HTR-8/SVneo (cell line): ENCODE results near the gene MAGI1.
"Not testable (repeated sequence)": the region's sequence is repeated elsewhere in the genome, so short reads cannot be mapped to it uniquely, and the experiment has no call there.

Source experiments
- DNase-seq: peaks from one replicate; pipeline ENCODE4 v3.0.0; 2011; ENCODE audit warnings: low spot score, mixed read lengths; ENCODE audit not compliant: insufficient read length
- FAIRE-seq: peaks from 2 replicates; lab custom pipeline; 2011; peaks lifted over from hg19 to GRCh38; lab: Jason Lieb, UNC

Gene MAGI1

DNA sequence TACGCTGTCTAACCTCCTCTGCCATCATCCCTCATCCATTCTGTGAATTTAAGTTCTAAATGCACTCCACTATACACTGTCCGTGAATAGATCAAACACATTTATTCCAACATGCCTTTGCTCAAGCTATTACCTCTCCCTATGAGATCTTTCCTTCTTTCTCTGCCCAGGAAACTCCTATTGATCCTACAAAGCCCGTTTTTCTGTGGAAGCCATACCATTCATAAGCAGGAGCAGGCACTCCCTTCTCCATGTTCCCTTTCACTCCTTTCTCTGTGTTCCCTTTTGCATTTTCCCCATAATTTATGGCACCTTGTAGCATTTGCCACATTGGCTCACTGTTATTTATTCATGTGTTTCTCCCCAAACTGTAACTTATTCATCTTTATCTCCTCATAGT, 501.6 kb downstream of the MAGI1 start:
- DNase-seq (no peak), FAIRE-seq (no peak)

DNA sequence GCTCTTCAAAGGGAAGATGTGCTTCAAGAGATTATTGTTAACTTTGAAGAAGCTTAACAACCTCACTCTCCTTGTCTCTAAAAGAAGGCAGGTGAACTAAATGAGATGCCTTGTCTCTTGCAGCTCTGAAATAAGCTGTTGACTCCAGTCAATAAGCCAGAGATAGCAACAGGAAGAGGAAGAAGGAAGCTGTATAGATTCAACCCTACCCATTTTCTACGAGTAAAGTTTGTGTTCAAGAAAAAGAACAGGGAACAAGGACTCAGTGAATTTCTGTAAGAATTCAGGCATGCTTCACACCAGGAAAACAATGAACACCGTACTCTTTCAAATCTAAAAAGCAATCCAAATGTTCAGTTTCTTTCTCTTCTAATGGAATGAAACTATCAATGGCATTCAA, 503.5 kb downstream of the MAGI1 start:
- DNase-seq (no peak), FAIRE-seq (no peak)

- FAIRE-seq (no peak), DNase-seq (no peak)
These were observed 503.9 kb downstream of the MAGI1 start for GRCh38 chr3:65534805-65535204.

DNA sequence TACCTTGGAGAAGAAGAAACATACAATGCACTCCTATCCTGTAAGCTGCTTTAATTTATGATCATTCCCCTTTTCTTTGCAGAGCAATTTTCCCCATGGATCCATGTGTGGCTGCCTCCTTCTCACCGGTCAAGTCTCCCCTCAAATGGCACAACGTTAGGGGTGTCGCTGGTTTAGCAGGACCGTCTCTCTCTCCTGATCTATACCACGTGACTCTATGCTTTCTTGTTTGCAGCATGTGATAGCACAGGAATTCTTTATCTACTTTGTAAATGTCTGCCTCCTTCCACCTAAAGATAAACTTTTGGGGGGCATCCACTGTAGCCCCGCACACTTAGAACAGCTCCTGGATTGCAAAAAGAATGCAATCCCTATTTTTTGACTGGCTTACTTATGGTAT, 506.0 kb downstream of the MAGI1 start:
- DNase-seq: no peak
- no peak for FAIRE-seq

DNA sequence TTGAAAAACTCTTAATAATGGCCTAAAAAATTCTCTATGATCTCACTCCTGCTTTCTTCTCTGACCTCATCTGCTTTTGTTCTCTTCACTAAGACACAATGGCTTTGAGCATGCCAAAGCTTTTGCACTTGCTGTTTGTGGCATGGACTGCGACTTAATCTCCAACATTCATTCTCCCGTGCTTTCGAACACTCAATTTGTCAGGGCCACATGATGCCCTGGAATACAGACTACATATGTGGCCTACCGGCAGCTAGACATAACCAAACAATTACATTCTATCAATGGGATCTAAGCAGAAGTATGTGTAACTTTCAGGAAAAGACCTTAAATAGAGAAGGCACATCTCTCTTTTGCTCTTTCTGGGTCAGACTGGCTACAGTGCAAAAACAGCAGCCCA, 506.5 kb downstream of the MAGI1 start:
- DNase-seq (no peak), FAIRE-seq (no peak)

DNA sequence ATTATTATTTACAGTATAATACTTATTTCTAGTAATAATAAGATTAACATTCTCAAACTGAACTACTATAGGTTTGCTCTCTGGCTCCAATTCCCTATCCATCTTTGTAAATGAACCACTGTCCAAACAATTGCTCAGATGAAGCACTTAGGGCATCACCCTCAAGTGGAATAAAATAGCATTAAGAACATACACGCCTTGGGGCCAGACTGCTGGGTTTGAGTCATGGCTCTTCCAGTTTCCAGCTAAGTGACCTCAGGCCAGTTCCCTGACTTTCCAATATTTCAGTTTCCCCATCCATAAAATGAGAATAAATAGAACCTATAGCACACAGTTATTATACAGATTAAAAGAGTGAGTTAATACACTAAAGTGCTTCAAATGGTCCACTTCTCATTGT, 507.2 kb downstream of the MAGI1 start:
- DNase-seq (no peak), FAIRE-seq (no peak)

DNA sequence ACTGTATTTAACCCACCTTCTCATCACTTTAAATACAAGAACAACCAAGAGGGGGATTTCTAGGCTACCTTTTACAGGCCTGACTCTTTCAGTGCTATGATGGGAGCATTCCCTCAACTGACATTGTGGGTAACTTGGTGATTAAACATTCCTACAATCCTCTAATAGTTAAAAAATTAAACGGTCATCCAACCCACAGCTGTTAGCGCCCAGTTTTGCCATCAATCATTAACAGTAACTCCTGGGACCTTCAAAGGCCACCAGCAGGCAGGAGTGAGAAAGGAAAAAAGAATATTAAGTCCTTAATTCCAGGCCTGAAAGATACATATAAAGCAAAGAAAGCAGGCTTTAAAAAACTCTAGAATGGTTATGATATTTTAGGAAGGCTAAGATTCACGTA, 512.1 kb downstream of the MAGI1 start:
- no peak for DNase-seq
- FAIRE-seq: no peak

DNA sequence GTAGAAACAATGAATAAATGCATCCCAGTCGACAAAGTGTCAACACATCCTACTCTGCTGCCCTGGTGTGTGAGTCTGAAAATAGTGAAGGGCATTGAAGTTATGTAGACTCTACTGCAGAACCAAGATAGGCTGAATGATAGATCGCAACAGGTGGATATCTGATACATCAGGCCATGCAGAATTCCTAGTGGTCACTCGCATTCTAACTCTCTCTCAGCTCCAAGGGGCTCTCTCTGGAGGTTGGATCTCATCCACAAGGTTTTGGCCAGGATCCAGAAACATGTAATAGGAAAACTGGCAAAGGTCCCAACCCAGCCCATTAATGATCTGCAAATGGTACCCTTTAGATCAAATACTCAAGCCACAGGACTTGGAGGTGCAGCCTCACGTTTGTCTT, 514.1 kb downstream of the MAGI1 start:
- DNase-seq: no peak
- FAIRE-seq: no peak

- FAIRE-seq: no peak
- DNase-seq: no peak
These were observed 514.8 kb downstream of the MAGI1 start for GRCh38 chr3:65523878-65524277.

DNA sequence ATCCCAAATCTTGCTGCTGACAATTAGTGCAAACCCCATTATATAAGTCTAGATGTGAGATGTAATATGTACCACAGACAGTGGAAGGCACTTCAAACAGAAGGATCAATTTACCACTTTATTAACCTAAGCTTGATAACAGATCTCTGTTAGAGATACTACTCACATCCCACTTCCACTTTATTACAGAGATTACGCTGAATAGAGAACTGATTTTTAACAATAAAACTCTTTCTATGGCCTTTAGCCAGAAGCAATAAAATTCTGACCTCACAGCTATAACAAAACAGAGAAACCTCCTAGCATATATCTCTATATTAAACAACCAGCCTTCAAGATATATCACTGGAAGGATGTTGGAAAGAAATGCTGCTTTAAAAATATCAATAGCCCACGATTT, 517.7 kb downstream of the MAGI1 start:
- DNase-seq: no peak
- FAIRE-seq: no peak

DNA sequence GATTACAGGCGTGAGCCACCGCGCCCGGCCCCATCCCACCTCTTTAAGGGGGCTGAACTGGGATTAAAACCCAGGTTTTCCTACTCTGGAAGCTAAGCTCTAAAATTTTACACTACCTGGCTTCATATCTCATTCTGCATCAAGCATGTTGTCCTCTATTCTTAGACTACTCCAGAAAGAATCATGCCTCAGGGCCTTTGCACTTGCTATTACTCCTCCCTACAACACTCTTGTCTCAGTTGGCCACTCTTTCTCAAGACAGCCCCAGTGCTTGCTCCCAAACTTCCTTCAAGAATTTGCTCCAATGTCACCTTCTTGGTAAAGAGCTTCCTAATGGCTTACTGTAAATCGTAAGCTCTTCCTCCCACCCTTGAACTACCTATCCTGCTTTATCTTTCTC, 521.7 kb downstream of the MAGI1 start:
- no peak for DNase-seq
- no peak for FAIRE-seq

GRCh38 chr3:65514317-65514716, 524.4 kb downstream of the MAGI1 start:
- not testable (repeated sequence) for FAIRE-seq, DNase-seq

DNA sequence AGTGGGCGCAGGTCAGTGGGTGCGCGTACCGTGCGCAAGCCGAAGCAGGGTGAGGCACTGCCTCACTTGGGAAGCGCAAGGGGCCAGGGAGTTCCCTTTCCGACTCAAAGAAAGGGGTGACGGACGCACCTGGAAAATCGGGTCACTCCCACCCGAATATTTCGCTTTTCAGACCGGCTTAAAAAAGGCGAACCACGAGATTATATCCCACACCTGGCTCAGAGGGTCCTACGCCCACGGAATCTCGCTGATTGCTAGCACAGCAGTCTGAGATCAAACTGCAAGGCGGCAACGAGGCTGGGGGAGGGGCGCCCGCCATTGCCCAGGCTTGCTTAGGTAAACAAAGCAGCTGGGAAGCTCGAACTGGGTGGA, 529.3 kb downstream of the MAGI1 start:
- not testable (repeated sequence) for FAIRE-seq, DNase-seq

- no peak for DNase-seq
- no peak for FAIRE-seq
These were observed 529.8 kb downstream of the MAGI1 start for GRCh38 chr3:65508750-65509422.

GRCh38 chr3:65507437-65507836, 531.3 kb downstream of the MAGI1 start:
- DNase-seq: no peak
- no peak for FAIRE-seq

DNA sequence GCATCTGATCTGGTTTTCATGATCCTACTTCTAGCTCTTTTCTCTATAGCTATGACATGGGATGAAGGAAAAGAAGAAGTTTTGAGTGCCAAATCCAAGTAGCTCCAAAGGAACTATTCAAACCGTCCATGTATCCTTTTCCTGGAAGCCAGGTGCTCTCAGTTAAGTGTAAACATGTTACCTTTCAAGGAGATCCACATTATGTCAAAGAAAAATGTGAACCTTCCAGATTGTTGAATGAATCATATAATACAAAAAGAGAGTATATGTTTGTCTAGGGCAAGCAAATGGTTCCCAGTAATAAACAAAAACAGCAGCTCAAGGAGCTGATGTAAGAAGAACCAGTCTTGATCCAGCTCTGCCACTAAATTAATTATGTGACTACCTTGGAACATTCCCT, 534.9 kb downstream of the MAGI1 start:
- FAIRE-seq: no peak
- no peak for DNase-seq

DNA sequence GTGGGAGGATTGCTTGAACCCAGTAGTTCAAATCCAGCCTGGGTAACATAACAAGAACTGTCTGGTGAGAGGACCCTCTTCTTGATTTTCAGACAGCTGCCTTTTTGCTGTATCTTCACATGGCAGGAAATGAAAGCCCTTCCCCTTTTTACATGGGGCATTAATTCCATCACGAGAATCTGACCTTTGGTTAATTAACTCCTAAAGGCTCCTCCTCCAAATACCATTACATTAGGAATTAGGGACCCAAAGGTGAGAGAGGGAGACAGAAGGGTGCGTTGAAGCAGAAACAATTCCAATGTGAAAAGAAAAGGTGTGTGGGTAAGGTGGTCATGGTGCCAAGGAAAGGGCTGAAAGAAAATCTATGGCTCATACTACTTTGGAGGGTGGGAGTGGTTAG, 536.2 kb downstream of the MAGI1 start:
- DNase-seq (no peak), FAIRE-seq (no peak)

GRCh38 chr3:65500398-65501306, 538.1 kb downstream of the MAGI1 start:
- DNase-seq: no peak
- no peak for FAIRE-seq

GRCh38 chr3:65497846-65498245, 540.9 kb downstream of the MAGI1 start:
- DNase-seq: no peak
- FAIRE-seq: no peak

- no peak for DNase-seq
- no peak for FAIRE-seq
These were observed 541.5 kb downstream of the MAGI1 start for GRCh38 chr3:65497236-65497635.

DNA sequence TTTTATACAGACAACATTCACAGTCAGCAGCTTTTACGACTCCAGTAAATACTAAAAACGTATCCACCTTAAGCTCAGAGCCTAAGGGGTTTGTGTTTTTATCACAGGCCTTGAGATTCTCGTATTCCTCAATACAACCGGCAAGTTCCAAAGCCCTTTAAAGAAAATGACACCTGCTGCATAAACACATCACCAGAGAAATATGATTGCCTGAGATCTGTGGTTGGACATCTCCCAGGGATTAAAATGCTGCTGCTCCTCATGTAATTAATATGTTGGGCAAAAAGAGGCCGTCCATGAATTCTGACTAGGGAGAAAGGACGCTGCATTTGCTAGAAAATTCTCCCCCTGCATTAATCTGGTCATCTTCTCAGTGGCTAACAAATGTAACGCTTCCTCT, 544.8 kb downstream of the MAGI1 start:
- no peak for FAIRE-seq
- no peak for DNase-seq
